Esophagus squamous epithelium (tissue), 4 donors: ENCODE results near the gene C11orf86.

ENCODE experiments used
- CTCF ChIP-seq, 6 experiments: fragments of 450-650 bp in 4 of 6; fragments of 200-600 bp in 2 of 6; sonication (generic) in 2 of 6; IDR thresholded peaks; one replicate each; pipeline ENCODE4 v1.5.1; 2016 to 2019; ENCODE audit warnings: antibody characterized with exemption in 6 of 6, mild to moderate bottlenecking in 4 of 6, moderate library complexity in 4 of 6
- POLR2A ChIP-seq, 4 donors: fragments of 450-650 bp; IDR thresholded peaks; one replicate each; pipeline ENCODE4 v1.6.1; 2017; ENCODE audit warnings: antibody characterized with exemption in 4 of 4, mild to moderate bottlenecking in 4 of 4, moderate library complexity in 3 of 4

- no peak for TF ChIP-seq CTCF (IDR thresholded peaks at IDR 0.05)
- no peak for TF ChIP-seq POLR2A (IDR thresholded peaks at IDR 0.05)
Observed at GRCh38 chr11:66964495-66964894, 10.6 kb upstream of the C11orf86 start.
